ENCODE data around the gene WT1.

The WT1 gene

DNA sequence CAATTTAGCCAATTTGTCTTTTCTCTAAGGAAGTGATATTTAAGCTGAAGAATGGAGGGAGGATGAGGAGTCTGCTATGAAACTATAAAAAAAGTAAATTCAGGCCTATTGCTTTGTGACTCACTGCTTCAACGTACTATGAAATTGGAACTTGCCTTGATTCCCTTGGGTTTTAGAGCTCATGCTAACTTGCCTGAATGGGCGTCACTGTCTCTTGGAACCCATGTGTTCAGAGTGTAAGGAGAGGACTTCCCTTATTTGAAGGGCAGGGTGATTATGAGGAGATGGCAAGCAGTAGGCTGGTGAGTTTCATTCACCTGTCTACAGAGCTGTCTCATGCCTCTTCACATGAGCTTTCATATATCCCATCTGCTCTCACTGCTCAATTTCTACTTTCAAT lies 28.7 kb upstream of the WT1 start:
- 90% methylated on average over 2 of the region's 2 CpGs for WGBS
- no peak overlapping the region for H3K18ac ChIP-seq (ENCODE audit: low read depth in 1 of 2, low read length in 2 of 2)

DNA sequence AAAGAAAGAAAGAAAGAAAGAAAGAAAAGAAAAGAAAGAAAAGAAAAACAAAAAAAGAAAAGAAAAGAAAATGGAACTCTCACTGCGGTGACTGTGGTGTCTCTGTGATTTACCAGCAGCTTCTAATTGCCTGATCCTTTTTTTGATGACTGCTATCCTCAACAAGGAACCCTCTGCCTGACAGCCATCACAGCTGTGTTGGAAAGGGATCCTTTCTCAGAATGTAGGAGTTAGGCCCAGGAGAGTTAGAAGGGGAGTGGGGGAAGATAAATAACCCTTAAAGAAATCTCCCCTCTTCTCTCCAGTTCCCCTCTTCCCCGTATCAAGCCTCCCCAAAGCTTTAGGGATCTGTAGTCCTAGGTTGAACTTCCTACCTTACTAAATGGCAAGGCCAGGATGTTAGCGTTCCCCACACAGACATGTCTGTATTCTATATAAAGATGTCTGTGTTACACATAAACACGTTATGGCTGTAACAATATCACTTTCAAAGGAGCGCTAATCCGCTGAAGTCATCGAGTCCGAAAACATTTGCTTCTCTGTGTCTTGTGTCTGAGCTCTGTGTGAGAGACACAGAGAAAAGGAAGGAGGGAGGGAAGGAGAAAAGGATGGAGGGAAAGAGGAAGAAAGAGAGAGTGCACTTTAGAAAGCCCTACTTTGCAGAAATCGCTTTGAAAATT lies 26.8 kb upstream of the WT1 start:
- H3K9ac ChIP-seq (ENCODE audit: low read length), result no peak overlapping the region
- WGBS, result 86% methylated on average over 7 of the region's 9 CpGs
- no peak for DNase-seq
- no peak overlapping the region for H3K4me3 ChIP-seq (ENCODE audit: insufficient read depth in 1 of 2, low read depth in 1 of 2, low read length in 2 of 2)
- H2BK120ac ChIP-seq (ENCODE audit: low read depth, low read length), result no peak overlapping the region
- no peaks in the 10 kb centered on the region for H3K36me3 ChIP-seq (ENCODE audit: control insufficient read depth in 1 of 2, insufficient read depth in 2 of 2, low read depth in 1 of 2, low read length in 2 of 2)
- H3K23ac ChIP-seq (ENCODE audit: low read length in 2 of 2), result no peak overlapping the region
- no peak overlapping the region for H2AK5ac ChIP-seq (ENCODE audit: low read length, severe bottlenecking)
- no peaks in the 10 kb centered on the region for H3K4me1 ChIP-seq (ENCODE audit: control insufficient read depth, insufficient read depth, low read depth, low read length)
- no peak overlapping the region for H3K27ac ChIP-seq (ENCODE audit: low read length, poor library complexity, severe bottlenecking)
- no peak overlapping the region for H3K18ac ChIP-seq (ENCODE audit: low read depth in 1 of 2, low read length in 2 of 2)
- no peak overlapping the region for H2BK12ac ChIP-seq (ENCODE audit: low read length in 2 of 2)
- no peak overlapping the region for H3K4ac ChIP-seq (ENCODE audit: low read depth in 1 of 2, low read length in 2 of 2)
- H3K79me1 ChIP-seq (replicated peaks; ENCODE audit: low read length, poor library complexity, severe bottlenecking), result no peaks in the 10 kb centered on the region
- H2AFZ ChIP-seq (ENCODE audit: low read depth, low read length), result no peak overlapping the region
- H4K91ac ChIP-seq (ENCODE audit: low read length), result no peak overlapping the region
- H4K8ac ChIP-seq (ENCODE audit: low read length), result no peak overlapping the region
- H2BK5ac ChIP-seq (ENCODE audit: low read depth, low read length, poor library complexity, severe bottlenecking), result no peak overlapping the region
- no peak overlapping the region for H2BK15ac ChIP-seq (ENCODE audit: low read depth, poor library complexity, severe bottlenecking)
- H3K27me3 ChIP-seq (ENCODE audit: control insufficient read depth in 1 of 2, insufficient read depth in 1 of 2, low read length in 2 of 2), result peaks cover 0 to 14% of the 10 kb centered on the region in 2 experiments
- H3K9me3 ChIP-seq (ENCODE audit: control insufficient read depth, low read length), result no peaks in the 10 kb centered on the region
- no peak overlapping the region for H3K14ac ChIP-seq (ENCODE audit: low read length in 2 of 2)
- H3K4me2 ChIP-seq (ENCODE audit: low read length, poor library complexity, severe bottlenecking), result no peak overlapping the region

More for the DNA sequence above, 28.7 kb upstream of the WT1 start:
- Histone ChIP-seq H3K36me3 (ENCODE audit: control insufficient read depth in 1 of 2, insufficient read depth in 2 of 2, low read depth in 1 of 2, low read length in 2 of 2) (no peaks in the 10 kb centered on the region), H3K14ac (ENCODE audit: low read length in 2 of 2) (no peak overlapping the region), H4K91ac (ENCODE audit: low read length) (no peak overlapping the region), H3K27ac (ENCODE audit: low read length, poor library complexity, severe bottlenecking) (no peak overlapping the region), H2BK120ac (ENCODE audit: low read depth, low read length) (no peak overlapping the region), H3K9me3 (ENCODE audit: control insufficient read depth, low read length) (no peaks in the 10 kb centered on the region), H3K4me3 (ENCODE audit: insufficient read depth in 1 of 2, low read depth in 1 of 2, low read length in 2 of 2) (no peak overlapping the region), H3K4me1 (ENCODE audit: control insufficient read depth, insufficient read depth, low read depth, low read length) (no peaks in the 10 kb centered on the region), H3K4ac (ENCODE audit: low read depth in 1 of 2, low read length in 2 of 2) (no peak overlapping the region), H3K27me3 (ENCODE audit: control insufficient read depth in 1 of 2, insufficient read depth in 1 of 2, low read length in 2 of 2) (peaks cover 0 to 14% of the 10 kb centered on the region in 2 experiments), H2AK5ac (ENCODE audit: low read length, severe bottlenecking) (no peak overlapping the region), H2BK5ac (ENCODE audit: low read depth, low read length, poor library complexity, severe bottlenecking) (no peak overlapping the region), H4K8ac (ENCODE audit: low read length) (no peak overlapping the region), H2AFZ (ENCODE audit: low read depth, low read length) (no peak overlapping the region), H3K79me1 (replicated peaks; ENCODE audit: low read length, poor library complexity, severe bottlenecking) (no peaks in the 10 kb centered on the region), H3K9ac (ENCODE audit: low read length) (no peak overlapping the region), H3K23ac (ENCODE audit: low read length in 2 of 2) (no peak overlapping the region), H2BK12ac (ENCODE audit: low read length in 2 of 2) (no peak overlapping the region), H2BK15ac (ENCODE audit: low read depth, poor library complexity, severe bottlenecking) (no peak overlapping the region), H3K4me2 (ENCODE audit: low read length, poor library complexity, severe bottlenecking) (no peak overlapping the region)
- DNase-seq, result no peak

DNA sequence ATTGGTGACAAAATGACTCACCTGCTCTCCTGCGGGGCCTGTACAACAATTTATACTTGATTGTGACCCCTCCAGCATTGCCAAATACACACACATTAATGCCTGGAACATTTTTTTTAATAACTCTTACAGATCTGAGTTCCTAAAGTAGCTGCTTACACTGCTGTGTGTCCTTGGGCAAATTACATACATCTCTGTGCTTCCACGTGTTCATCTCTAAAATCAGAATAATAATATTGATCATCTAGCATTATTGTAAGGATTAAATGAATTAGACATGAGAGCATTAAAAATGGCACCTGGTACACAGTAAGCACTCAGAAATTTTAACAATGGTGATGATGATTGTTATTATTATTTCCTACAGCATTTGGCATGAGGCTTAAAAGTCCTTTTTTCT lies 21.5 kb upstream of the WT1 start:
- Histone ChIP-seq H3K27me3 (ENCODE audit: control insufficient read depth in 1 of 2, insufficient read depth in 1 of 2, low read length in 2 of 2) (peaks cover 0 to 7% of the 10 kb centered on the region in 2 experiments), H3K4me3 (ENCODE audit: insufficient read depth in 1 of 2, low read depth in 1 of 2, low read length in 2 of 2) (no peak overlapping the region), H3K18ac (ENCODE audit: low read depth in 1 of 2, low read length in 2 of 2) (no peak overlapping the region), H2AFZ (ENCODE audit: low read depth, low read length) (no peak overlapping the region), H3K9me3 (ENCODE audit: control insufficient read depth, low read length) (no peaks in the 10 kb centered on the region), H3K36me3 (ENCODE audit: control insufficient read depth in 1 of 2, insufficient read depth in 2 of 2, low read depth in 1 of 2, low read length in 2 of 2) (no peaks in the 10 kb centered on the region), H3K14ac (ENCODE audit: low read length in 2 of 2) (no peak overlapping the region), H4K8ac (ENCODE audit: low read length) (no peak overlapping the region), H3K4me2 (ENCODE audit: low read length, poor library complexity, severe bottlenecking) (no peak overlapping the region), H3K9ac (ENCODE audit: low read length) (no peak overlapping the region), H2BK15ac (ENCODE audit: low read depth, poor library complexity, severe bottlenecking) (no peak overlapping the region), H3K4ac (ENCODE audit: low read depth in 1 of 2, low read length in 2 of 2) (no peak overlapping the region), H2BK5ac (ENCODE audit: low read depth, low read length, poor library complexity, severe bottlenecking) (no peak overlapping the region), H2AK5ac (ENCODE audit: low read length, severe bottlenecking) (no peak overlapping the region), H3K27ac (ENCODE audit: low read length, poor library complexity, severe bottlenecking) (no peak overlapping the region), H3K79me1 (replicated peaks; ENCODE audit: low read length, poor library complexity, severe bottlenecking) (no peaks in the 10 kb centered on the region), H2BK12ac (ENCODE audit: low read length in 2 of 2) (no peak overlapping the region), H4K91ac (ENCODE audit: low read length) (no peak overlapping the region), H3K23ac (ENCODE audit: low read length in 2 of 2) (no peak overlapping the region), H2BK120ac (ENCODE audit: low read depth, low read length) (no peak overlapping the region), H3K4me1 (ENCODE audit: control insufficient read depth, insufficient read depth, low read depth, low read length) (no peaks in the 10 kb centered on the region)
- DNase-seq, result no peak
- 96% methylated on average over 1 of the region's 2 CpGs for WGBS

DNA sequence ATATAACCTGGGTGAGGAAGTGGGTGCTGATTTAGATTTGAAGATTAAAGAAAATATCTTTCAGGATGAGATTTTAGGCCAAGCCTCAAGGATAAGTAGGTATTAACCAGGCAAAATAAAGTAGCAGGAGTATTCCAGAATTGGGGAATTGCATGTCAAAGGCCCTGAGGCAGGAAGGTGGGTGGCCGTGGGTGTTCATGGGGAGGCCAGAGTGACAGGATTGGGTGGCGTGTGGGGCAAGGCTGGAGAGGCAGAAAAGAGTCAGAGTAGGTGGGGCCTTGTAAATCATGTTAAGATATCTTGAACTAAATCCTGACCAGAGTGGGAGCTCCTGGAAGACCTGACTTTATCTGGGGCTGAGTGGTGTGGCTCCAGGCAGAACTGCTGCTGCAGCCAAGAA lies 19.7 kb upstream of the WT1 start:
- Histone ChIP-seq H3K79me1 (replicated peaks; ENCODE audit: low read length, poor library complexity, severe bottlenecking) (no peaks in the 10 kb centered on the region), H3K27me3 (ENCODE audit: control insufficient read depth in 1 of 2, insufficient read depth in 1 of 2, low read length in 2 of 2) (peaks cover 0 to 14% of the 10 kb centered on the region in 2 experiments), H3K9me3 (ENCODE audit: control insufficient read depth, low read length) (no peaks in the 10 kb centered on the region), H3K9ac (ENCODE audit: low read length) (no peak overlapping the region), H3K18ac (ENCODE audit: low read depth in 1 of 2, low read length in 2 of 2) (no peak overlapping the region), H2BK5ac (ENCODE audit: low read depth, low read length, poor library complexity, severe bottlenecking) (no peak overlapping the region), H3K4me1 (ENCODE audit: control insufficient read depth, insufficient read depth, low read depth, low read length) (no peaks in the 10 kb centered on the region), H2AFZ (ENCODE audit: low read depth, low read length) (no peak overlapping the region), H3K14ac (ENCODE audit: low read length in 2 of 2) (no peak overlapping the region), H3K27ac (ENCODE audit: low read length, poor library complexity, severe bottlenecking) (no peak overlapping the region), H2BK15ac (ENCODE audit: low read depth, poor library complexity, severe bottlenecking) (no peak overlapping the region), H3K36me3 (ENCODE audit: control insufficient read depth in 1 of 2, insufficient read depth in 2 of 2, low read depth in 1 of 2, low read length in 2 of 2) (no peaks in the 10 kb centered on the region), H2BK120ac (ENCODE audit: low read depth, low read length) (no peak overlapping the region), H3K4ac (ENCODE audit: low read depth in 1 of 2, low read length in 2 of 2) (no peak overlapping the region), H4K8ac (ENCODE audit: low read length) (no peak overlapping the region), H3K4me2 (ENCODE audit: low read length, poor library complexity, severe bottlenecking) (no peak overlapping the region), H4K91ac (ENCODE audit: low read length) (no peak overlapping the region), H3K23ac (ENCODE audit: low read length in 2 of 2) (no peak overlapping the region), H3K4me3 (ENCODE audit: insufficient read depth in 1 of 2, low read depth in 1 of 2, low read length in 2 of 2) (no peak overlapping the region), H2BK12ac (ENCODE audit: low read length in 2 of 2) (no peak overlapping the region), H2AK5ac (ENCODE audit: low read length, severe bottlenecking) (no peak overlapping the region)
- WGBS, result 79% methylated on average over 2 of the region's 2 CpGs
- no peak for DNase-seq

Data from mesenchymal stem cell (in vitro differentiated cells and primary cell).